NCI-H82 (cell line): Measurements from ENCODE around the gene RANBP1.

Experiments
- DNase-seq: peaks from one replicate; lab custom pipeline; 2025; lab: John Stamatoyannopoulos, UW

Gene RANBP1

GRCh38 chr22:20089226-20089976 is 26.5 kb upstream of the RANBP1 start:
- no peak for DNase-seq

- no peak for DNase-seq
Observed at GRCh38 chr22:20089977-20090729, 25.8 kb upstream of the RANBP1 start.

- DNase-seq, result no peak
Observed at GRCh38 chr22:20090730-20091240, 25.1 kb upstream of the RANBP1 start.

- DNase-seq, result no peak
Observed at GRCh38 chr22:20091690-20092476, 24.0 kb upstream of the RANBP1 start.

- DNase-seq, result no peak
Observed at GRCh38 chr22:20092477-20092854, 23.4 kb upstream of the RANBP1 start.

GRCh38 chr22:20093418-20094196 is 22.3 kb upstream of the RANBP1 start:
- no peak for DNase-seq

- no peak for DNase-seq
Observed at GRCh38 chr22:20094197-20094807, 21.6 kb upstream of the RANBP1 start.

GRCh38 chr22:20095521-20095920 is 20.4 kb upstream of the RANBP1 start:
- no peak for DNase-seq

GRCh38 chr22:20096574-20097420 is 19.1 kb upstream of the RANBP1 start:
- no peak for DNase-seq

- no peak for DNase-seq
Observed at GRCh38 chr22:20099099-20099711, 16.7 kb upstream of the RANBP1 start.

GRCh38 chr22:20101638-20102037 is 14.3 kb upstream of the RANBP1 start:
- DNase-seq, result no peak

GRCh38 chr22:20102203-20102780 is 13.6 kb upstream of the RANBP1 start:
- no peak for DNase-seq

- DNase-seq, result no peak
Observed at GRCh38 chr22:20105456-20106204, 10.3 kb upstream of the RANBP1 start.

- no peak for DNase-seq
Observed at GRCh38 chr22:20106205-20106848, 9.6 kb upstream of the RANBP1 start.

- no peak for DNase-seq
Observed at GRCh38 chr22:20106849-20107237, 9.1 kb upstream of the RANBP1 start.

GRCh38 chr22:20107471-20107901 is 8.4 kb upstream of the RANBP1 start:
- DNase-seq, result no peak

GRCh38 chr22:20107951-20108756 is 7.8 kb upstream of the RANBP1 start:
- no peak for DNase-seq
